ENCODE measurements around the gene ALAS1. TPM values are rescaled to one million over a fixed set of nuclear protein-coding genes. Genes with fewer than 3 reads are reported as not detected.

The ALAS1 gene
- total RNA-seq, 1 donor from 2014 or later = 45.2 TPM

GRCh38 chr3:52236424-52236886 is 38.5 kb downstream of the ALAS1 start:
- no peak for ATAC-seq

GRCh38 chr3:52237006-52237656 is 39.2 kb downstream of the ALAS1 start:
- no peak for ATAC-seq

- ATAC-seq = peak; percentile 65
Observed at GRCh38 chr3:52237657-52238172, 39.8 kb downstream of the ALAS1 start.

DNA sequence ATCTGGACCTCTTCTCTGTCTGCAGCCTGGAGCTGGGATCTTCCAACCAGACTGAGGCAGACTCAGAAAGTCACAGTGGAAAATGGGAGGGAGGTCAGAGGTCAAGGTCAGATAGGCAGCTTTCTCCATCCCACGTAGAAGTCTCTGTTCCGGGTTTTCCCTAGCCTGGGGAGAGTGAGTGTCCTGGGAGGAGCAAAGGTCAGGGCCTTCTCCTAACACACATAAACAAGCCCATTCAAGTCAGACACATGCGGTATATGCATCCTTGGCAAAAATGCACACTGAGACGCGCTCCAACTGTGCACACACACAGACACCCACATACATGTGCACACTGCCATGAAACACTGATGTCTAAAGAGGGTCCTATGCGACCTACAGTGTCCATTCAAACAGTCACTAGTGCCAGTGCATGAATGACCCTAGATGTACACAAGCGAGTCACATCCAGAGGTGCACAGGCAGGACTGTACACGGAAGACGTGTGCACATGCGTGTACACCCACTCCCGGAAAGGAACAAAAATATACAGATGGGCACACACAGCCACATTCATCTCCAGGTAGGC is 40.3 kb downstream of the ALAS1 start:
- ATAC-seq = peak; percentile 22

DNA sequence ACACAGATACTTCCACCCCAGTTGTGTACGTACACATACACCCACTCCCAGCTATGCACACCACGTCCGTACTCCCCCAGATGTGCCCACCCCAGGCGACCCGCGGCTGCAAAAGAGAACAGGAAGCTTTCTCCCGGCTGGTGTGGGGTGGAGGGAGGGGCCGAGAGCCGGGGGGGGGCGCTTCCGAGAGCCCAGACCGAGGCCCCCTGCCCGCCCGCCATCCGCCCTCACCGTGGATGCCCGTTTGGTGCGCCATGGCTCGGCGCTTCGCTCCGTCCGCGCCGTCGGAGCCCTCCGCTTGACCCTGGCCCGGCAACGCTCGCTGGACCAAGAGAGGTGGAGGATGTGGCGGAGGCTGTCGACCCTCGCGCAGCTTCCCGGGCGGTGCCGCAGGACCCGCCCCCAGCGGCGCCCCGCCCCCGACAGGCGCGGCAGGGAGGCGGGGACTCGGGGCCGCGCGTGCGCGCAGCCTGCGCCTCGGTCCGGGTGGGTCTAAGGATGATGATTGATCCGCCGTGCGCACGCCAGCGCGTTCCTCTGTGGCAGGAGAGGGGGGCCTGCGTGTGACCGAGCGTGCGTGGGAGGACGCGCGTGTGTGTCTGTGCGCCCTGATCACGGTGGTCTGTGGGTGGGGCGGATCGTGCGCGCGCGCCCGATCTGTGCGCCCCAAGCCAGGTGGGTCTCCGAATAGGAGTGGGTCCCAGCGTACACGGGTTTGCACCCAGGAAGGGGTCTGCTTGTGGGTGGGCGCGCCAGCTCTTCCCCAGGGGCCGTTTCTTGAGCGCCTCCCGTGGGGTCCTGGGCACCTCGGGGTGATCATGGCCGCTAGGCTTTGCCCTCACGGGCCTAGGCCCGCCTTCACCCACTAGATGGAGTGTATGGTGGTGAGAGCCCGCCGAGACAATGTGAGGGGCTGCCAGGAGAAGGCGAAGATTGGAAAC is 41.1 kb downstream of the ALAS1 start, which contains the start of gene TWF2:
TSS of gene TWF2 (minus strand) at position 398 of the 941 bp plus-strand sequence. CDS start at position 256, 142 bp downstream.
- ATAC-seq = peak; percentile 78

DNA sequence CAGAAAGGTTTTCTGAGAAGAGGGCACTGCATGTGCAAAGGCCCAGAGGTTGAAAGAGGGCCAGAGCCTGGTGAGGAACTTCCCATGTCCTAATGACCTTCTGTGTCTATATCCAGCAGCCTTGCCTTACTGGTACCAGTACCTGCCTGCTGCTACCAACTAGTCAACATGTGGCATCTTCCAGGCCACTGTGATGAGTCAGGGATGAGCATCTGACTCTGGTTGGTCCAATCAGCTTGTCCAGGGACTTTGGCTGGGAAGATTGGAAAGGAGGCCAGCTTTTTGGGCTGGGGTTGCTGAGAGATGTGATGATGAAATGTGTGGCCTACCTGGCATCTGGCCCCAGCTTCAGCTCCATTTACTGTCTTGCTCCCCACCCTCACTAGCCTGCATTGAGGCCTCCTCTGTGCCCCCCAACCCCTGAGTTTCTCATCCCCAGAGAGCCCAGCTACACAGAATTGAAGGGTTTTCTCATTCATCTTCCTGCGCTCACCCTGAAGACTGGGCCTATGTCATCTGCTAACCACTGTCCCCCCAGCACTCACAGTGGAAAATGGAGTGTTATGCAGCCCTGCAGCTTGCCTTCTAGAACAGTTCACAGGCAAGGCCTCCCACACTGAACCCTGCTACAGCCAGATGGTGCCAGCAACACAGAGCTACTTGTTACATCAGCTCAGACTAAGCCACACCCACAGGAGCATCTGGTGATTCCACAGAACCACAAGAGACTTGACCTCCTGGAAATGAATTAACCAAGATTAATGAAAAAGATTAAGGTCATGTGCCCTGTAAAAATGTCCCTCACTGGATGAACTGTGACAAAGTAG is 42.3 kb downstream of the ALAS1 start:
- ATAC-seq = peak; percentile 48

GRCh38 chr3:52240886-52241370 is 43.0 kb downstream of the ALAS1 start:
- no peak for ATAC-seq

- ATAC-seq = no peak
Observed at GRCh38 chr3:52242039-52242438, 44.1 kb downstream of the ALAS1 start.

GRCh38 chr3:52243791-52244628 is 46.0 kb downstream of the ALAS1 start:
- ATAC-seq = peak; percentile 66

DNA sequence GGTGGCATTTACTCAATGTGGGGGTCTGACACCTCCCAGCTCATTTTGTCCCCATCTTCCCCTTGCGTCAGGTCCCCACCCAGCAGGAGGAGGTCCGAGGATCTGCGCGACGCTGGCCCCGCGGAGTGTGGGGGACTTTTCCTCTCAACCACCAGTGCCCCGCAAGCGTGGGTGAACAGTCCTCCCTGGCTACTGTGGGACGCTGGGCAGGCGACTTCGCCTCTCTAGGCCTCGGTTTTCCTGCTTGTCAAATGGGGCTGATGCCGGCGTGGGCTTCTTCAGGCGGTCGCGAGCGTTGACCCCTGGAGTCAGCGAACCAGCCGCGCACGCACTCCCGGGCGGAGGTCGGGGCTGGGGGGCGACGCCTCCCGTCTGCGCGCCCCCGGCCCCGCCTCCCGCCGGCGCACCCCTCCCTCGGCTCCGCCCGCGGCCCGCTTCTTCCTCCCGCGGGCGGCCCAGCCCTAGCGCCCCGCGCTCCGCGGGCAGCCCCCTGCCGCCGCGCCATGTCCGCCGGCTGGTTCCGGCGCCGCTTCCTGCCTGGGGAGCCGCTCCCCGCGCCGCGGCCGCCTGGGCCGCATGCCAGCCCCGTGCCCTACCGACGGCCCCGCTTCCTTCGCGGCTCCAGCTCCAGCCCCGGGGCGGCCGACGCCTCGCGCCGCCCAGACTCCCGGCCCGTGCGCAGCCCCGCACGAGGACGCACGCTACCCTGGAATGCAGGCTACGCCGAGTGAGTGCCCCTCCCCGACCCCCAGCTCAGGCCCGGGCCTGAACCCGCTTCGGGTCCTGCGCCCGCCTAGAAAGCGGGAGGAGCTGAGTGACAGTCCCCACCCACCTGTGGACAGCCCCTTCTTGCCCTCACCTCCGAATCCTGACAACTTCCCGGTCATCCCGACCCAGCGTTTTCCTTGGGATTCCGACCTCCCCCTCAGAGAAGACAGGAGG is 47.6 kb downstream of the ALAS1 start, which contains the start of gene PPM1M:
TSS of gene PPM1M (plus strand) at position 438 of the 942 bp plus-strand sequence. CDS start at position 504, 66 bp downstream.
- ATAC-seq = peak; percentile 10

GRCh38 chr3:52246264-52246620 is 48.3 kb downstream of the ALAS1 start:
- no peak for ATAC-seq

- ATAC-seq = no peak
Observed at GRCh38 chr3:52246728-52247408, 48.9 kb downstream of the ALAS1 start.

- ATAC-seq = no peak
Observed at GRCh38 chr3:52247409-52248164, 49.6 kb downstream of the ALAS1 start.

GRCh38 chr3:52248165-52248541 is 50.2 kb downstream of the ALAS1 start:
- no peak for ATAC-seq

DNA sequence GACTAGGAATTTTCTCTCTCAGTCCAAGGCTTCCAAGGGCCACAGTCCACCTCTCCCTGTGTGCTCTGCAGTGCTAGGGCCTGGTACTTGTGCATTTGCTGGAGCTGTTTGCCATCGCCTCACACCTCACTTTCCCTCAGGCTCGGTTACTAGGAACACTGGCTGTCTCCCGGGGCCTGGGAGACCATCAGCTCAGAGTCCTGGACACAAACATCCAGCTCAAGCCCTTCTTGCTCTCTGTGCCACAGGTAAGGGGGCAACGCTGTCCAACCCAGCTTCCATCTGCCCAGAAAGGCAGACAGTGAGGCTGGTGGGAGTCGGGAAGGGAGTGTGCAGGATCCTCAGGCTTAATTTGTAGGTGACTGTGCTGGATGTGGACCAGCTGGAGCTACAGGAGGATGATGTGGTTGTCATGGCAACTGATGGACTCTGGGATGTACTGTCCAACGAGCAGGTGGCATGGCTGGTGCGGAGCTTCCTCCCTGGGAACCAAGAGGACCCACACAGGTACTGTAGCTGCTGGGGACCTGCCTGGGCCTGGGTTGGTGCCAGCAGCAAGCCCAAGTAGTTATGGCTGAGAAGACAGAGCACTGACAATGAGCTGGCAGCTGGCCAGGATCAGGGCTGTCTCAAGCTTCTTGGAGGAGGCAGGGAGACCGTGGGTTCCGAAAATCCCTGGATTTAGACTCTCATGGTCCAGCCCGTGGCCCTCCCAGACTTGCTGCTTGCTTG is 51.0 kb downstream of the ALAS1 start:
- ATAC-seq = no peak

- ATAC-seq = no peak
Observed at GRCh38 chr3:52249683-52250082, 51.7 kb downstream of the ALAS1 start.

- ATAC-seq = no peak
Observed at GRCh38 chr3:52250122-52250521, 52.2 kb downstream of the ALAS1 start.

All from esophagus mucosa (tissue), 1 donor.